HepG2 (cell line): ENCODE measurements around the gene CSKMT. TPM values are rescaled to one million over a fixed set of nuclear protein-coding genes. Genes with fewer than 3 reads are reported as not detected.

Experiments used
- FOXK2 ChIP-seq: fragments of 450-650 bp; IDR thresholded peaks from 2 replicates; pipeline ENCODE4 v1.6.1; 2016
- KDM4B ChIP-seq: sonication (generic); formaldehyde crosslinking; IDR thresholded peaks from 2 replicates; pipeline ENCODE4 v1.4.0; 2020; ENCODE audit warnings: missing genetic modification reagents
- MTA3 ChIP-seq: sonication (generic); formaldehyde crosslinking; IDR thresholded peaks from 2 replicates; pipeline ENCODE4 v1.4.0; 2020; ENCODE audit warnings: missing genetic modification reagents
- MYC ChIP-seq: sonication (generic); formaldehyde crosslinking; IDR thresholded peaks from 2 replicates; pipeline ENCODE4 v1.9.0; 2021; ENCODE audit warnings: missing genetic modification reagents, borderline replicate concordance
- RBM39 ChIP-seq: fragments of 200-400 bp; formaldehyde crosslinking; IDR thresholded peaks from one replicate; pipeline ENCODE4 v1.6.1; 2018; ENCODE audit warnings: antibody characterized with exemption, mild to moderate bottlenecking, low read depth, low read length; ENCODE audit not compliant: poor library complexity, severe bottlenecking
- RFX3 ChIP-seq: IDR thresholded peaks from 2 replicates; pipeline ENCODE4 v1.6.1; 2016; ENCODE audit warnings: missing biosample characterization, missing genetic modification reagents
- ZMYM3 ChIP-seq: sonication (generic); formaldehyde crosslinking; IDR thresholded peaks from 2 replicates; pipeline ENCODE4 v1.5.1; 2020; ENCODE audit warnings: mild to moderate bottlenecking, missing genetic modification reagents
- ZNF282 ChIP-seq: fragments of 450-650 bp; IDR thresholded peaks from 2 replicates; pipeline ENCODE4 v1.6.1; 2018; ENCODE audit not compliant: partially characterized antibody
- ZNF333 ChIP-seq: sonication (generic); formaldehyde crosslinking; IDR thresholded peaks from 2 replicates; pipeline ENCODE4 v1.4.0; 2020; ENCODE audit warnings: mild to moderate bottlenecking, missing genetic modification reagents, borderline replicate concordance
- ZNF407 ChIP-seq: sonication (generic); formaldehyde crosslinking; IDR thresholded peaks from one replicate; pipeline ENCODE4 v1.5.1; 2020; ENCODE audit warnings: mild to moderate bottlenecking, missing genetic modification reagents; ENCODE audit errors: not compliant biosample characterization
- ZNF775 ChIP-seq: sonication (generic); formaldehyde crosslinking; IDR thresholded peaks from 2 replicates; pipeline ENCODE4 v1.4.0; 2020; ENCODE audit warnings: missing genetic modification reagents, mild to moderate bottlenecking, moderate library complexity, borderline replicate concordance
- polyA plus RNA-seq, 8 experiments: library from polyadenylated mRNA; depleted of rRNA in 3 of 8; stranded (reverse) in 7 of 8; unstranded in 1 of 8; fragments of >200 nt; fragmentation: Illumina TruSeq in 4 of 8; extraction: Trizol in 4 of 8; gene quantifications; 2 replicates each; pipeline versions ENCODE4 v1.2.1 to v1.2.3, GENCODE V29; 2011 to 2016; ENCODE audit warnings: low read depth in 4 of 8, missing spikeins in 1 of 8, mixed read lengths in 1 of 8; ENCODE audit not compliant: insufficient read depth in 1 of 8
- total RNA-seq, 5 experiments: library from RNA; depleted of rRNA; stranded (reverse); fragments of >200 nt; fragmentation: Illumina TruSeq; extraction: Trizol; gene quantifications; 2 replicates each; pipeline ENCODE4 v1.2.3, GENCODE V29; 2016; ENCODE audit warnings: low read depth in 1 of 5
- TF ChIP-seq, protein P1 (sequence below): sonication (generic); formaldehyde crosslinking; IDR thresholded peaks from 2 replicates; pipeline ENCODE4 v1.5.0; 2020; ENCODE audit warnings: mild to moderate bottlenecking, missing genetic modification reagents, borderline replicate concordance

The CSKMT gene
- total and polyA plus RNA-seq, 2 of the 13 experiments (the other 11 are each of a cell fraction or from before 2014, with no cell fraction given) = 7.6 to 31.8 TPM

DNA sequence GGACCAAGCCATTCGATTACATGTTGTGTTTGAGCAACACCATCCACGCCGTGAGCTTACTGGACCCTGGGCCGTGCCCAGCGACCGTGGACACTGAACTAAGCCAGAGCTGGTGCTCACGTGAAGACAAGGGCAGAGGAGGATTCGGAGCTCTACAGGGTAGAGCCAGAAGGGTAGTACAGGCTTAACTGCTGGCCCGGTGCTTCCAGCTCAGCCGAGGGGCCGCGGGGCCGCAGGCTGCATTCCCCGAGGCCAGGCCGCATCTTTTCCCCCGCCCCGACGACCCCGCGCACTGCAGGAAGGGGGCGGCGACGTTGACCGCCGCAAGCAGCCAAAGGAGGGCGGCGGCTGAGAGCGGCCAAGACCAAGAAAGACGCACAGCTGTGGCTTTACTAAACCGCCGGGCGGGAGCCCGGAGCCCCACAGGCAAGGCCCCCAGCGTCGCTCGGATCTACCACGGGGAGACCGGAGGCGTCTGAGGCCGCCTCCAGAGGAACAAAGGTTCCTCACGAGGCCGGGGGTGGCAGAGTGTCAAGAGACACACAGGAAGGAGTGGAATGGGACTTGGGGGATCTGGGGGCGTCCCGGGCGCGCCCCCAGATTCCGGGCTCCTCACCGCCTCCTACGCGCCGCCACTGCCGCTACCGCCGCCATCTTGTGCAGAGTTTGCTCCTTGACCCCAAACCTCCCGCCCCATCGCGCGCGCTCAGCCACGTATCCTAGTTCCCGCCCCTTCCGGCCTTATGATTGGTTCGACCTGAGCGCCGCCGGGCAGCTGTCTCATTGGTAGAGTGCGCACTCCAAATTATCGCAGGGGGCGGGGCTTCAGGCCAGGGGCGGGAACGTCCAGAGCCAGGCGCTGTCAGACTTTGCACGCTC lies 18.9 kb upstream of the CSKMT start, which contains the start of gene GANAB (continued):
- TF ChIP-seq, protein P1, sequence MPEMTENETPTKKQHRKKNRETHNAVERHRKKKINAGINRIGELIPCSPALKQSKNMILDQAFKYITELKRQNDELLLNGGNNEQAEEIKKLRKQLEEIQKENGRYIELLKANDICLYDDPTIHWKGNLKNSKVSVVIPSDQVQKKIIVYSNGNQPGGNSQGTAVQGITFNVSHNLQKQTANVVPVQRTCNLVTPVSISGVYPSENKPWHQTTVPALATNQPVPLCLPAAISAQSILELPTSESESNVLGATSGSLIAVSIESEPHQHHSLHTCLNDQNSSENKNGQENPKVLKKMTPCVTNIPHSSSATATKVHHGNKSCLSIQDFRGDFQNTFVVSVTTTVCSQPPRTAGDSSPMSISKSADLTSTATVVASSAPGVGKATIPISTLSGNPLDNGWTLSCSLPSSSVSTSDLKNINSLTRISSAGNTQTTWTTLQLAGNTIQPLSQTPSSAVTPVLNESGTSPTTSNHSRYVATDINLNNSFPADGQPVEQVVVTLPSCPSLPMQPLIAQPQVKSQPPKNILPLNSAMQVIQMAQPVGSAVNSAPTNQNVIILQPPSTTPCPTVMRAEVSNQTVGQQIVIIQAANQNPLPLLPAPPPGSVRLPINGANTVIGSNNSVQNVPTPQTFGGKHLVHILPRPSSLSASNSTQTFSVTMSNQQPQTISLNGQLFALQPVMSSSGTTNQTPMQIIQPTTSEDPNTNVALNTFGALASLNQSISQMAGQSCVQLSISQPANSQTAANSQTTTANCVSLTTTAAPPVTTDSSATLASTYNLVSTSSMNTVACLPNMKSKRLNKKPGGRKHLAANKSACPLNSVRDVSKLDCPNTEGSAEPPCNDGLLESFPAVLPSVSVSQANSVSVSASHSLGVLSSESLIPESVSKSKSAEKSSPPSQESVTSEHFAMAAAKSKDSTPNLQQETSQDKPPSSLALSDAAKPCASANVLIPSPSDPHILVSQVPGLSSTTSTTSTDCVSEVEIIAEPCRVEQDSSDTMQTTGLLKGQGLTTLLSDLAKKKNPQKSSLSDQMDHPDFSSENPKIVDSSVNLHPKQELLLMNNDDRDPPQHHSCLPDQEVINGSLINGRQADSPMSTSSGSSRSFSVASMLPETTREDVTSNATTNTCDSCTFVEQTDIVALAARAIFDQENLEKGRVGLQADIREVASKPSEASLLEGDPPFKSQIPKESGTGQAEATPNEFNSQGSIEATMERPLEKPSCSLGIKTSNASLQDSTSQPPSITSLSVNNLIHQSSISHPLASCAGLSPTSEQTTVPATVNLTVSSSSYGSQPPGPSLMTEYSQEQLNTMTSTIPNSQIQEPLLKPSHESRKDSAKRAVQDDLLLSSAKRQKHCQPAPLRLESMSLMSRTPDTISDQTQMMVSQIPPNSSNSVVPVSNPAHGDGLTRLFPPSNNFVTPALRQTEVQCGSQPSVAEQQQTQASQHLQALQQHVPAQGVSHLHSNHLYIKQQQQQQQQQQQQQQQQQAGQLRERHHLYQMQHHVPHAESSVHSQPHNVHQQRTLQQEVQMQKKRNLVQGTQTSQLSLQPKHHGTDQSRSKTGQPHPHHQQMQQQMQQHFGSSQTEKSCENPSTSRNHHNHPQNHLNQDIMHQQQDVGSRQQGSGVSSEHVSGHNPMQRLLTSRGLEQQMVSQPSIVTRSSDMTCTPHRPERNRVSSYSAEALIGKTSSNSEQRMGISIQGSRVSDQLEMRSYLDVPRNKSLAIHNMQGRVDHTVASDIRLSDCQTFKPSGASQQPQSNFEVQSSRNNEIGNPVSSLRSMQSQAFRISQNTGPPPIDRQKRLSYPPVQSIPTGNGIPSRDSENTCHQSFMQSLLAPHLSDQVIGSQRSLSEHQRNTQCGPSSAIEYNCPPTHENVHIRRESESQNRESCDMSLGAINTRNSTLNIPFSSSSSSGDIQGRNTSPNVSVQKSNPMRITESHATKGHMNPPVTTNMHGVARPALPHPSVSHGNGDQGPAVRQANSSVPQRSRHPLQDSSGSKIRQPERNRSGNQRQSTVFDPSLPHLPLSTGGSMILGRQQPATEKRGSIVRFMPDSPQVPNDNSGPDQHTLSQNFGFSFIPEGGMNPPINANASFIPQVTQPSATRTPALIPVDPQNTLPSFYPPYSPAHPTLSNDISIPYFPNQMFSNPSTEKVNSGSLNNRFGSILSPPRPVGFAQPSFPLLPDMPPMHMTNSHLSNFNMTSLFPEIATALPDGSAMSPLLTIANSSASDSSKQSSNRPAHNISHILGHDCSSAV (CRISPR knock-in tag) = 0 out of 2 replicates have a peak, but pooled peaks have one; percentile 63
- TF ChIP-seq FOXK2 = no peak
- TF ChIP-seq ZNF333 (CRISPR knock-in tag) = 0 out of 2 replicates have a peak, but pooled peaks have one; percentile 60
- no peak for TF ChIP-seq KDM4B (CRISPR knock-in tag)
- no peak for TF ChIP-seq ZNF407 (CRISPR knock-in tag)
- TF ChIP-seq MYC = peak; percentile 45; the same call in 1 of the 2 replicates
- no peak for TF ChIP-seq ZNF282
- TF ChIP-seq ZMYM3 (CRISPR knock-in tag) = no peak
- no peak for TF ChIP-seq ZNF775
- TF ChIP-seq RFX3 (CRISPR knock-in tag) = no peak
- no peak for TF ChIP-seq MTA3 (CRISPR knock-in tag)
- peak; percentile 65 for TF ChIP-seq RBM39
